Mammary epithelial cell (primary cell): ENCODE data around the gene IMPG2.

Experiments used
- CTCF ChIP-seq, 2 donors: IDR thresholded peaks in 1 of 2; conservative IDR thresholded peaks in 1 of 2; 2 replicates each; pipeline ENCODE4 v1.5.1; 2011 to 2012; ENCODE audit warnings: inconsistent platforms in 2 of 2, low read length in 2 of 2, mild to moderate bottlenecking in 2 of 2, control low read depth in 1 of 2, low read depth in 1 of 2; ENCODE audit not compliant: insufficient read depth in 1 of 2; ENCODE audit errors: extremely low read depth in 1 of 2
- EZH2 ChIP-seq: IDR thresholded peaks from 2 replicates; pipeline ENCODE4 v1.6.1; 2012; ENCODE audit warnings: low read length, inconsistent platforms, borderline replicate concordance

- TF ChIP-seq CTCF (conservative IDR thresholded peaks at IDR 0.05 in 1 of 2, IDR thresholded peaks at IDR 0.05 in 1 of 2; ENCODE audit: extremely low read depth in 1 of 2, insufficient read depth in 1 of 2, low read depth in 1 of 2, low read length in 2 of 2) (no peak), EZH2 (no peak)
Observed at GRCh38 chr3:101235048-101235447, 85.3 kb downstream of the IMPG2 start.
